OCI-LY3 (cell line): ENCODE measurements around the gene FNBP1.
A peak's percentile ranks its signal among the peaks of the same experiment; 100 is the strongest.

Source experiments
- H2AFZ ChIP-seq: fragments of 200-600, 300-600 bp; shearing (Covaris generic); 2 replicates; pipeline ENCODE4 v1.6.0; 2014; ENCODE audit warnings: antibody characterized with exemption, low read depth, low read length
- H3K27ac ChIP-seq: fragments of 200-600, 300-600 bp; sonication (generic); 2 replicates; pipeline ENCODE4 v1.5.1; 2014; ENCODE audit warnings: mild to moderate bottlenecking, low read length, moderate library complexity, mixed read lengths
- H3K27me3 ChIP-seq: fragments of 200-600, 300-600 bp; sonication (generic); 2 replicates; pipeline ENCODE4 v1.6.1; 2014; ENCODE audit warnings: low read depth, low read length, mixed read lengths
- H3K36me3 ChIP-seq: fragments of 200-600, 300-600 bp; sonication (generic); replicated peaks from 2 replicates; pipeline ENCODE3; 2014; ENCODE audit warnings: low read depth, low read length, mixed read lengths
- H3K4me1 ChIP-seq: fragments of 300-600, 200-600 bp; sonication (generic); 2 replicates; pipeline ENCODE4 v1.6.1; 2014; ENCODE audit warnings: low read length, mixed read lengths
- H3K4me2 ChIP-seq: fragments of 200-600, 300-600 bp; sonication (generic); 2 replicates; pipeline ENCODE4 v1.6.1; 2014; ENCODE audit warnings: low read length, mixed read lengths
- H3K4me3 ChIP-seq: fragments of 300-600, 200-600 bp; sonication (generic); 2 replicates; pipeline ENCODE4 v1.5.1; 2014; ENCODE audit warnings: antibody characterized with exemption, mild to moderate bottlenecking, low read length, moderate library complexity
- H3K79me2 ChIP-seq: fragments of 300-600, 200-600 bp; shearing (Covaris generic); 2 replicates; pipeline ENCODE4 v1.6.1; 2014; ENCODE audit warnings: mild to moderate bottlenecking, low read length, mixed read lengths
- H3K9ac ChIP-seq: fragments of 300-600, 200-600 bp; shearing (Covaris generic); 2 replicates; pipeline ENCODE4 v1.6.0; 2014; ENCODE audit warnings: mild to moderate bottlenecking, low read length, moderate library complexity
- H3K9me3 ChIP-seq: fragments of 200-600, 300-600 bp; shearing (Covaris generic); 2 replicates; pipeline ENCODE4 v1.6.1; 2014; ENCODE audit warnings: low read length, mixed read lengths; ENCODE audit not compliant: insufficient read depth
- H4K20me1 ChIP-seq: fragments of 200-600, 300-600 bp; sonication (generic); 2 replicates; pipeline ENCODE4 v1.6.1; 2016; ENCODE audit warnings: low read length, mixed read lengths; ENCODE audit not compliant: insufficient read depth
- EZH2phosphoT487 ChIP-seq: fragments of 200-600 bp; shearing (Covaris generic); IDR thresholded peaks from 2 replicates; pipeline ENCODE4 v1.6.1; 2018; ENCODE audit warnings: antibody characterized with exemption, mixed run types, low read depth
- TF ChIP-seq, protein P1 (sequence below): fragments of 200-600, 300-600 bp; sonication (generic); IDR thresholded peaks from 2 replicates; pipeline ENCODE4 v1.5.1; 2014; ENCODE audit warnings: antibody characterized with exemption, low read length, low read depth

FNBP1 gene

DNA sequence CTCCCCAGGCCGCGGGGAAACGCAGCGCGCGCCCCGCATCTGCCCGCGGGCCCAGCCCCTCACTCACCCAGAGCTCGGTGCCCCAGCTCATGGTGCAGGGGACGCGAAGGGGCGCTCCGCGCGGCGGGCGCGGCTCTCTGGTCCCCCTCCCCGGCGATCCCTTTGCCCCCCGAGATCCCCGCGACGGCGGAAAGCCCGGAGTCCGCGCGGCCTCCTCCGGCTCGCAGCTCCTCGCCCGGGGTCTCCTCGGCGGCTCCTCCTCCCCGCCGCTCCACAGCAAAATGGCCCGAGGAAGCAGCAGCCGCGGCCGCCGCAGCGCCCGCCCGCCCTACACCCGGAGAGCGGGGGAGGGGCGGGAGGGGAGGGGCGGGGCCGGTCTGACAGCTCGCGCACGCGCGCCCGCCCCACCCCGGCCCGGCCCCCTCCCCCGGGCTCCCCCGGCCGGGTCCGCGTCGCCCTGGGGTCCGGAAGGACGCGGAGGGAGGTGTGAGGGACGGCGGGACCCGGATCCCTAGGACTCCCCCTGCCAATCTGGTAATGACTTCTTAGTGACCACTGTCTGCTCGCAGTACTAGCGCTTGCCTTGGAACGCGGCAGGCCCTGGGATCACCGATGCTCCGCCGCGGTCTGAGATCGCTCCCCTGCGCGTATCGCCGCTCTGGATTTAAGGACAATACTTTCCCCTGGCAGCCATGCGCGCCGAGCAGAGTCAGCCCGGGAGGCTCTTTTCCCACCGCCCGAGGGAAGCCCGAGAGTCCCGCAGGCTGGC is at the start of gene FNBP1:
FNBP1 (minus strand) TSS at position 305 of the 769 bp plus-strand sequence; CDS start at position 91, 214 bp downstream.
- Histone ChIP-seq H2AFZ (no peak within 1 kb of the TSS), H3K27ac (peak within 1 kb of the TSS; percentile 99), H3K4me3 (peak within 1 kb of the TSS; percentile 80)

DNA sequence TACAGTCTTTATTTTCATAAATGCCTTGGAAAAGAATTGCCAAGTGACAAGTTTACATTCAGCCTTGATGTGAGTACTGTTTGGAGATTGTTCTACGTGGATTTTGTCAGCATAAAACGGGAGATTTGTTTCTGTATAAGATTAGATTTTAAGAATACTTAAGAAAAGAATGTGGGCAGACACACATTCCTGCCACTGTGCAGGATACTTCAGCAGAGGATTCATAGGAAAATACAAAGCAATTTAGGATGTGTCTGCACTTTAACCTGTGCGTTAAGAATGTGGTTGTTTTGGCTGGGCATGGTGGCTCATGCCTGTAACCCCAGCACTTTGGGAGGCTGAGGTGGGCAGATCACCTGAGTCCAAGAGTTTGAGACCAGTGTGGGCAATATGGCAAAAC is 47.9 kb upstream of the FNBP1 start:
- Histone ChIP-seq H4K20me1 (peaks cover 3% of the 10 kb centered on the region; the same call in 1 of the 2 replicates), H3K36me3 (peaks cover 19% of the 10 kb centered on the region), H3K27ac (no peak overlapping the region), H3K79me2 (no peaks in the 10 kb centered on the region), H3K27me3 (no peaks in the 10 kb centered on the region), H3K4me3 (no peak overlapping the region), H3K4me1 (peaks cover 2% of the 10 kb centered on the region; the same call in 1 of the 2 replicates), H3K9me3 (no peaks in the 10 kb centered on the region), H3K4me2 (no peak overlapping the region), H2AFZ (no peak overlapping the region), H3K9ac (no peak overlapping the region)
- TF ChIP-seq, protein P1, sequence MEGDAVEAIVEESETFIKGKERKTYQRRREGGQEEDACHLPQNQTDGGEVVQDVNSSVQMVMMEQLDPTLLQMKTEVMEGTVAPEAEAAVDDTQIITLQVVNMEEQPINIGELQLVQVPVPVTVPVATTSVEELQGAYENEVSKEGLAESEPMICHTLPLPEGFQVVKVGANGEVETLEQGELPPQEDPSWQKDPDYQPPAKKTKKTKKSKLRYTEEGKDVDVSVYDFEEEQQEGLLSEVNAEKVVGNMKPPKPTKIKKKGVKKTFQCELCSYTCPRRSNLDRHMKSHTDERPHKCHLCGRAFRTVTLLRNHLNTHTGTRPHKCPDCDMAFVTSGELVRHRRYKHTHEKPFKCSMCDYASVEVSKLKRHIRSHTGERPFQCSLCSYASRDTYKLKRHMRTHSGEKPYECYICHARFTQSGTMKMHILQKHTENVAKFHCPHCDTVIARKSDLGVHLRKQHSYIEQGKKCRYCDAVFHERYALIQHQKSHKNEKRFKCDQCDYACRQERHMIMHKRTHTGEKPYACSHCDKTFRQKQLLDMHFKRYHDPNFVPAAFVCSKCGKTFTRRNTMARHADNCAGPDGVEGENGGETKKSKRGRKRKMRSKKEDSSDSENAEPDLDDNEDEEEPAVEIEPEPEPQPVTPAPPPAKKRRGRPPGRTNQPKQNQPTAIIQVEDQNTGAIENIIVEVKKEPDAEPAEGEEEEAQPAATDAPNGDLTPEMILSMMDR, result no peak
- TF ChIP-seq EZH2phosphoT487, result no peak

More for the DNA sequence above, at the start of gene FNBP1:
- peaks cover 41% of the 10 kb centered on the region for H3K4me1 ChIP-seq
- no peaks in the 10 kb centered on the region for H3K9me3 ChIP-seq
- peak within 1 kb of the TSS; percentile 82 for H3K4me2 ChIP-seq
- no peaks in the 10 kb centered on the region for H3K27me3 ChIP-seq
- peaks cover 79% of the 10 kb centered on the region for H3K79me2 ChIP-seq
- peaks cover 26% of the 10 kb centered on the region for H3K36me3 ChIP-seq
- peak within 1 kb of the TSS; percentile 98 for H3K9ac ChIP-seq
- H4K20me1 ChIP-seq, result peaks cover 6% of the 10 kb centered on the region; the same call in 1 of the 2 replicates
- TF ChIP-seq, protein P1, result no peak
- no peak for TF ChIP-seq EZH2phosphoT487

DNA sequence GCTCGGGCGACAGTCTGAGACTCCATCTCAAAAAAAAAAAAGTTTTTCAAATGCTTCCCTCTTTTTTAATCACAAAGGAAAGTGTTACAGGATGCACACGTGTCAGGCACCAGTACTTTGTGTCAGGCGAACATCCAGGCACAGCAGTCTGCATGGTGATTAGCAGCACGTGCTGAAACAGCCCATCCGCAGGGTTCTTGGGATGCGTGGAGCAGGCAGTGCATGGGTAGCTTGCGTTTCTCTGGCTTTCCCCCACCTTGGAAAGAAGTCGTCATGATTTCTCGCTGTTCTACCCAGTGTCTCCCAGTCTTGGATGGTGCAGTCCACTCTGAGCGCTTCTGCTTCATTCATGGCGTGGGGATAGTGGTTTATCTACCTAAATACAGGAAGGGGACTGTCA is 46.2 kb upstream of the FNBP1 start:
- no peak overlapping the region for H3K4me2 ChIP-seq
- TF ChIP-seq, protein P1, result no peak
- no peak for TF ChIP-seq EZH2phosphoT487
- no peaks in the 10 kb centered on the region for H3K79me2 ChIP-seq
- no peaks in the 10 kb centered on the region for H3K27me3 ChIP-seq
- H4K20me1 ChIP-seq, result peaks cover 3% of the 10 kb centered on the region; the same call in 1 of the 2 replicates
- H3K9ac ChIP-seq, result no peak overlapping the region
- no peak overlapping the region for H2AFZ ChIP-seq
- peaks cover 17% of the 10 kb centered on the region for H3K36me3 ChIP-seq
- H3K9me3 ChIP-seq, result no peaks in the 10 kb centered on the region
- H3K4me1 ChIP-seq, result no peaks in the 10 kb centered on the region
- no peak overlapping the region for H3K4me3 ChIP-seq
- no peak overlapping the region for H3K27ac ChIP-seq

DNA sequence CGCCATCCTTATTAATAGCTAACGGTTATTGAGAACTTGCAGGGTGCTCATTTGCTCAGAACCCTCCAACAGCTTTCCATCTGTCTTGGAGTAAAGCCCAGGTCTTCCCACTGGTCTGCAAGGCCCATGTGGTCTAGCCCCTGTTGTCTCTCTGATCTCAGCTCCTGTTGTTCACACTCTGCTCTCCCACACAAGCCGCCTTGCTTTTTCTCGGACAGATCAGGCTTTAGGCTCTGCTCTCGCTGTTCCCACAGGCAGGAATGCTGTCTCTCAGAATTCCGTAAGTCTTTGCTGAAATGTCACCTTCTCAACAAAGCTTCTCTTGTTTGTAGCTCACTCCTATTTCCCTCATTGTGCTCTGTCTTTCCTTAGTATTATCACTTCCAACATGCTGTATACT is 45.1 kb upstream of the FNBP1 start:
- TF ChIP-seq, protein P1, result no peak
- no peak for TF ChIP-seq EZH2phosphoT487

More for the DNA sequence above, 45.1 kb upstream of the FNBP1 start:
- Histone ChIP-seq H3K36me3 (peaks cover 12% of the 10 kb centered on the region), H2AFZ (no peak overlapping the region), H3K9ac (no peak overlapping the region), H3K27ac (no peak overlapping the region), H3K9me3 (no peaks in the 10 kb centered on the region), H3K4me3 (no peak overlapping the region), H3K4me1 (no peaks in the 10 kb centered on the region), H4K20me1 (peaks cover 3% of the 10 kb centered on the region; the same call in 1 of the 2 replicates), H3K79me2 (no peaks in the 10 kb centered on the region), H3K4me2 (no peak overlapping the region), H3K27me3 (no peaks in the 10 kb centered on the region)
